Neural cell (in vitro differentiated cells): ENCODE data around the gene IL6R. TPM values are rescaled to one million over a fixed set of nuclear protein-coding genes. Genes with fewer than 3 reads are reported as not detected.

ENCODE experiments used
- H2AFZ ChIP-seq: fragments of 200-600, 300-800 bp; sonication (generic), shearing (Covaris generic); 2 replicates; pipeline ENCODE4 v1.6.0; 2014; ENCODE audit warnings: low read depth, mild to moderate bottlenecking, antibody characterized with exemption, low read length, moderate library complexity
- H3F3A ChIP-seq: fragments of 200-600 bp; shearing (Covaris generic); 2 replicates; pipeline ENCODE4 v1.6.1; 2016; ENCODE audit warnings: mild to moderate bottlenecking, moderate library complexity, mixed read lengths, antibody characterized with exemption, low read length; ENCODE audit not compliant: insufficient read depth, poor library complexity, severe bottlenecking
- H3K27ac ChIP-seq: fragments of 200-600, 300-800 bp; sonication (generic), shearing (Covaris generic); 2 replicates; pipeline ENCODE4 v1.5.1; 2014; ENCODE audit warnings: mild to moderate bottlenecking, low read length, moderate library complexity
- H3K27me3 ChIP-seq: fragments of 300-800, 200-600 bp; sonication (generic), shearing (Covaris generic); 2 replicates; pipeline ENCODE4 v1.6.0; 2014; ENCODE audit warnings: mild to moderate bottlenecking, low read depth, low read length, moderate library complexity; ENCODE audit not compliant: insufficient read depth
- H3K36me3 ChIP-seq: fragments of 300-800, 200-600 bp; sonication (generic), shearing (Covaris generic); 2 replicates; pipeline ENCODE4 v1.5.1; 2014; ENCODE audit warnings: mild to moderate bottlenecking, antibody characterized with exemption, low read length, moderate library complexity; ENCODE audit not compliant: insufficient read depth
- H3K4me2 ChIP-seq: fragments of 300-800, 200-600 bp; sonication (generic), shearing (Covaris generic); 2 replicates; pipeline ENCODE4 v1.6.0; 2014; ENCODE audit warnings: mild to moderate bottlenecking, low read length
- H3K4me3 ChIP-seq: fragments of 300-800, 200-600 bp; sonication (generic), shearing (Covaris generic); 2 replicates; pipeline ENCODE4 v1.5.1; 2014; ENCODE audit warnings: mild to moderate bottlenecking, low read length, moderate library complexity
- H3K79me2 ChIP-seq: fragments of 200-600 bp; shearing (Covaris generic); replicated peaks from 2 replicates; pipeline ENCODE4 v1.6.0; 2014; ENCODE audit warnings: mild to moderate bottlenecking, low read length, moderate library complexity; ENCODE audit not compliant: insufficient read depth
- H3K9ac ChIP-seq: fragments of 300-800, 200-600 bp; sonication (generic), shearing (Covaris generic); 2 replicates; pipeline ENCODE4 v1.6.1; 2016; ENCODE audit warnings: mild to moderate bottlenecking, low read length, mixed read lengths
- H3K9me2 ChIP-seq: fragments of 200-600 bp; shearing (Covaris generic); 2 replicates; pipeline ENCODE4 v1.6.1; 2016; ENCODE audit warnings: mild to moderate bottlenecking, low read length, mixed read lengths; ENCODE audit not compliant: insufficient read depth
- H3K9me3 ChIP-seq: fragments of 200-600, 300-800 bp; sonication (generic), shearing (Covaris generic); 2 replicates; pipeline ENCODE4 v1.6.1; 2016; ENCODE audit warnings: mild to moderate bottlenecking, mixed run types, low read length, moderate library complexity, mixed read lengths
- H4K20me1 ChIP-seq: fragments of 200-600 bp; shearing (Covaris generic); 2 replicates; pipeline ENCODE4 v1.6.1; 2016; ENCODE audit warnings: mild to moderate bottlenecking, mixed run types; ENCODE audit not compliant: insufficient read depth
- EP300 ChIP-seq: fragments of 450-650 bp; conservative IDR thresholded peaks from 2 replicates; pipeline ENCODE4 v1.6.1; 2014; ENCODE audit warnings: antibody characterized with exemption, mild to moderate bottlenecking, moderate library complexity; ENCODE audit not compliant: poor library complexity, severe bottlenecking
- EZH2 ChIP-seq: fragments of 200-600, 300-800 bp; shearing (Covaris generic), sonication (generic); IDR thresholded peaks from 2 replicates; pipeline ENCODE4 v1.6.1; 2014; ENCODE audit warnings: antibody characterized with exemption, low read length, borderline replicate concordance, mild to moderate bottlenecking; ENCODE audit not compliant: insufficient read depth, poor library complexity, severe bottlenecking
- MXI1 ChIP-seq: fragments of 450-650 bp; conservative IDR thresholded peaks from 2 replicates; pipeline ENCODE4 v1.6.1; 2014; ENCODE audit warnings: antibody characterized with exemption, mild to moderate bottlenecking; ENCODE audit not compliant: poor library complexity, severe bottlenecking
- POLR2AphosphoS5 ChIP-seq: IDR thresholded peaks from 2 replicates; pipeline ENCODE4 v1.6.1; 2012
- RAD21 ChIP-seq: fragments of 450-650 bp; conservative IDR thresholded peaks from 2 replicates; pipeline ENCODE4 v1.6.1; 2014; ENCODE audit warnings: antibody characterized with exemption, mild to moderate bottlenecking, moderate library complexity
- SMC3 ChIP-seq: fragments of 450-650 bp; conservative IDR thresholded peaks from 2 replicates; pipeline ENCODE4 v1.6.1; 2014; ENCODE audit warnings: antibody characterized with exemption, mild to moderate bottlenecking, moderate library complexity; ENCODE audit not compliant: poor library complexity
- TAF1 ChIP-seq: IDR thresholded peaks from 2 replicates; pipeline ENCODE4 v1.6.1; 2012; ENCODE audit warnings: low read depth
- polyA plus RNA-seq: library from polyadenylated mRNA; depleted of rRNA; stranded (reverse); fragments of >200 nt; gene quantifications from 2 replicates; pipeline ENCODE4 v1.2.3, GENCODE V29; 2014
- TF ChIP-seq, protein P1 (sequence below): IDR thresholded peaks from 2 replicates; pipeline ENCODE4 v1.6.1; 2012; ENCODE audit warnings: borderline replicate concordance
- TF ChIP-seq, protein P2 (sequence below): fragments of 450-650 bp; IDR thresholded peaks from 2 replicates; pipeline ENCODE4 v1.5.1; 2014; ENCODE audit warnings: antibody characterized with exemption, mild to moderate bottlenecking, moderate library complexity; ENCODE audit not compliant: poor library complexity, severe bottlenecking

Gene IL6R
- polyA plus RNA-seq, 1 donor from 2014 or later, result not detected

DNA sequence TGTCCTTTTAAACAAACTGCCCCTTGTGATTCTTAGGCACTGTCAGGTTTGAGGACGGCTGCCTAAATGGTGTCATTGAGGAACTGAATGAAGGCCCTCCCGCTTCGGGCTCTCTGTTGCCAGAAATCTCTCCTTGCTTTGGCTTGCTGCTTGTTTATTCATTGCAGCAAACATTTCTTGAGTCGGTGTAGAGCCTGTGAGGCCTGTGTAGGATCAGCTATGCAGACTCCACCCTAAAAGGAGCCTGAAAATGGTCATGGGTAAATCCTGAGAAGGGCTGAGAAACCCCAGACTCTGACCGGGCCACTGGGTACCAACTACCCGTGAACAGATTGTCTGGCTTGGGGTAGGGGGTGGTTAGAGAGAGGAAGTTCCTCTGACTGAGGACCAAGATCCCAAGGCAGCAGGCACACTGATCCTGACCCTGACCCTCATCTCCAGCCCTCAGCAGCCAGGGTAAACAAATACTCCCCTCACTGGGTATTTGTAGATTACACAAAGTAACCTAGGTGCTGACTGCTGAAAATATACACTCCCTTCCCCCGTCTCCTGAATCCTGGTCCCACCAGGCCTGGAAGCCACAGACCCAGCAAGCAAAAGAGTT, 3.1 kb downstream of the IL6R start:
- H3K27me3 ChIP-seq, result peaks cover 50% of the 10 kb centered on the region
- no peaks in the 10 kb centered on the region for H3K79me2 ChIP-seq
- no peaks in the 10 kb centered on the region for H3F3A ChIP-seq
- H3K9me3 ChIP-seq, result no peaks in the 10 kb centered on the region
- no peaks in the 10 kb centered on the region for H4K20me1 ChIP-seq
- H3K4me2 ChIP-seq, result no peak overlapping the region
- no peak overlapping the region for H3K27ac ChIP-seq
- H3K9ac ChIP-seq, result no peak overlapping the region
- no peak overlapping the region for H3K4me3 ChIP-seq
- H3K36me3 ChIP-seq, result no peaks in the 10 kb centered on the region
- H3K9me2 ChIP-seq, result no peaks in the 10 kb centered on the region
- TF ChIP-seq TAF1 (no peak), SMC3 (no peak), EP300 (no peak), RAD21 (no peak), EZH2 (no peak), MXI1 (no peak), POLR2AphosphoS5 (no peak)
- TF ChIP-seq, protein P1, sequence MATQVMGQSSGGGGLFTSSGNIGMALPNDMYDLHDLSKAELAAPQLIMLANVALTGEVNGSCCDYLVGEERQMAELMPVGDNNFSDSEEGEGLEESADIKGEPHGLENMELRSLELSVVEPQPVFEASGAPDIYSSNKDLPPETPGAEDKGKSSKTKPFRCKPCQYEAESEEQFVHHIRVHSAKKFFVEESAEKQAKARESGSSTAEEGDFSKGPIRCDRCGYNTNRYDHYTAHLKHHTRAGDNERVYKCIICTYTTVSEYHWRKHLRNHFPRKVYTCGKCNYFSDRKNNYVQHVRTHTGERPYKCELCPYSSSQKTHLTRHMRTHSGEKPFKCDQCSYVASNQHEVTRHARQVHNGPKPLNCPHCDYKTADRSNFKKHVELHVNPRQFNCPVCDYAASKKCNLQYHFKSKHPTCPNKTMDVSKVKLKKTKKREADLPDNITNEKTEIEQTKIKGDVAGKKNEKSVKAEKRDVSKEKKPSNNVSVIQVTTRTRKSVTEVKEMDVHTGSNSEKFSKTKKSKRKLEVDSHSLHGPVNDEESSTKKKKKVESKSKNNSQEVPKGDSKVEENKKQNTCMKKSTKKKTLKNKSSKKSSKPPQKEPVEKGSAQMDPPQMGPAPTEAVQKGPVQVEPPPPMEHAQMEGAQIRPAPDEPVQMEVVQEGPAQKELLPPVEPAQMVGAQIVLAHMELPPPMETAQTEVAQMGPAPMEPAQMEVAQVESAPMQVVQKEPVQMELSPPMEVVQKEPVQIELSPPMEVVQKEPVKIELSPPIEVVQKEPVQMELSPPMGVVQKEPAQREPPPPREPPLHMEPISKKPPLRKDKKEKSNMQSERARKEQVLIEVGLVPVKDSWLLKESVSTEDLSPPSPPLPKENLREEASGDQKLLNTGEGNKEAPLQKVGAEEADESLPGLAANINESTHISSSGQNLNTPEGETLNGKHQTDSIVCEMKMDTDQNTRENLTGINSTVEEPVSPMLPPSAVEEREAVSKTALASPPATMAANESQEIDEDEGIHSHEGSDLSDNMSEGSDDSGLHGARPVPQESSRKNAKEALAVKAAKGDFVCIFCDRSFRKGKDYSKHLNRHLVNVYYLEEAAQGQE, result no peak
- TF ChIP-seq, protein P2, sequence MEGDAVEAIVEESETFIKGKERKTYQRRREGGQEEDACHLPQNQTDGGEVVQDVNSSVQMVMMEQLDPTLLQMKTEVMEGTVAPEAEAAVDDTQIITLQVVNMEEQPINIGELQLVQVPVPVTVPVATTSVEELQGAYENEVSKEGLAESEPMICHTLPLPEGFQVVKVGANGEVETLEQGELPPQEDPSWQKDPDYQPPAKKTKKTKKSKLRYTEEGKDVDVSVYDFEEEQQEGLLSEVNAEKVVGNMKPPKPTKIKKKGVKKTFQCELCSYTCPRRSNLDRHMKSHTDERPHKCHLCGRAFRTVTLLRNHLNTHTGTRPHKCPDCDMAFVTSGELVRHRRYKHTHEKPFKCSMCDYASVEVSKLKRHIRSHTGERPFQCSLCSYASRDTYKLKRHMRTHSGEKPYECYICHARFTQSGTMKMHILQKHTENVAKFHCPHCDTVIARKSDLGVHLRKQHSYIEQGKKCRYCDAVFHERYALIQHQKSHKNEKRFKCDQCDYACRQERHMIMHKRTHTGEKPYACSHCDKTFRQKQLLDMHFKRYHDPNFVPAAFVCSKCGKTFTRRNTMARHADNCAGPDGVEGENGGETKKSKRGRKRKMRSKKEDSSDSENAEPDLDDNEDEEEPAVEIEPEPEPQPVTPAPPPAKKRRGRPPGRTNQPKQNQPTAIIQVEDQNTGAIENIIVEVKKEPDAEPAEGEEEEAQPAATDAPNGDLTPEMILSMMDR, result no peak
- no peak overlapping the region for H2AFZ ChIP-seq

DNA sequence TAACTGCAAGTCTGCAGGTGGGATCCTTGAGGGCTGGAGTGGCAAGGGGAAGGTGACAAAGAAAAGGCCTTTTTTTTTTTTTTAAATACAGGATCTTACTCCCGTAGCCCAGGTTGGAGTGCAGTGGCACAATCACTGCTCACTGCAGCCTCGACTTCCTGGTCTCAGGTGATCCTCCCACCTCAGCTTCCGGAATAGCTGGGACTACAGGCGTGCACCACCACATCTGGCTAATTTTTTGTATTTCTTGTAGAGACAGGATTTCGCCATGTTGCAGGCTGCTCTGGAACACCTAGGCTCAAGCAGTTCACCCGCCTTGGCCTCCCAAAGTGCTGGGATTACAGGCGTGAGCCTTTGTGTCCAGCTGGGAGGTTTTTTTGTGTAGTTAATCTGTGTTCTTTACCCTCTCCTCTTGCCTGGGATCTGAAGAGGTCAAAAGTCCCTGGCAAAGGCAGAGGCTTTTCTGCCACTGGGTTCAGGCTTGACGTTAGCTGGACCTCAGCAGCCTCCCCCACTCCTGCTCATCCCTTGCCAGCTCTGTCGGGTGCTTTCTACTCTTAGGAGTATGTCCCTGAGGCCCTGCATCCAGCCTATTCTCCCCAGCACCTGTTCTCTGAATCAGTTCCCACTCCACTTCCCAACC, 5.2 kb downstream of the IL6R start:
- Histone ChIP-seq H3K36me3 (no peaks in the 10 kb centered on the region), H3K4me2 (no peak overlapping the region), H2AFZ (no peak overlapping the region), H3K9ac (no peak overlapping the region), H3F3A (no peaks in the 10 kb centered on the region), H3K9me2 (no peaks in the 10 kb centered on the region), H3K9me3 (no peaks in the 10 kb centered on the region), H3K79me2 (no peaks in the 10 kb centered on the region), H3K27me3 (peaks cover 30% of the 10 kb centered on the region), H4K20me1 (no peaks in the 10 kb centered on the region), H3K27ac (no peak overlapping the region), H3K4me3 (no peak overlapping the region)
- TF ChIP-seq, protein P1, result no peak
- TF ChIP-seq POLR2AphosphoS5 (no peak), SMC3 (no peak), TAF1 (no peak), EZH2 (no peak), EP300 (no peak), RAD21 (no peak), MXI1 (no peak)
- TF ChIP-seq, protein P2, result no peak
